K562 (cell line): Measurements from ENCODE around the gene ITGAD.

Experiments
- FOXP1 ChIP-seq: sonication (generic); formaldehyde crosslinking; IDR thresholded peaks from 2 replicates; pipeline ENCODE4 v1.8.0; 2022; ENCODE audit warnings: mild to moderate bottlenecking, missing genetic modification reagents
- HINFP ChIP-seq: fragments of 450-650 bp; conservative IDR thresholded peaks from 2 replicates; pipeline ENCODE4 v1.6.1; 2016; ENCODE audit warnings: missing genetic modification characterization, low read depth, mild to moderate bottlenecking, control low read depth, missing compliant biosample characterization
- MAZ ChIP-seq, 2 experiments: fragments of 450-650 bp in 1 of 2; sonication (generic) in 1 of 2; formaldehyde crosslinking; IDR thresholded peaks in 1 of 2; conservative IDR thresholded peaks in 1 of 2; 2 replicates each; pipeline versions ENCODE4 v1.4.0 to v1.5.0; 2020; ENCODE audit warnings: mild to moderate bottlenecking in 1 of 2, missing genetic modification reagents in 1 of 2
- POLR2A ChIP-seq: fragments of 450-650 bp; conservative IDR thresholded peaks from 2 replicates; pipeline ENCODE4 v1.6.1; 2016

DNA sequence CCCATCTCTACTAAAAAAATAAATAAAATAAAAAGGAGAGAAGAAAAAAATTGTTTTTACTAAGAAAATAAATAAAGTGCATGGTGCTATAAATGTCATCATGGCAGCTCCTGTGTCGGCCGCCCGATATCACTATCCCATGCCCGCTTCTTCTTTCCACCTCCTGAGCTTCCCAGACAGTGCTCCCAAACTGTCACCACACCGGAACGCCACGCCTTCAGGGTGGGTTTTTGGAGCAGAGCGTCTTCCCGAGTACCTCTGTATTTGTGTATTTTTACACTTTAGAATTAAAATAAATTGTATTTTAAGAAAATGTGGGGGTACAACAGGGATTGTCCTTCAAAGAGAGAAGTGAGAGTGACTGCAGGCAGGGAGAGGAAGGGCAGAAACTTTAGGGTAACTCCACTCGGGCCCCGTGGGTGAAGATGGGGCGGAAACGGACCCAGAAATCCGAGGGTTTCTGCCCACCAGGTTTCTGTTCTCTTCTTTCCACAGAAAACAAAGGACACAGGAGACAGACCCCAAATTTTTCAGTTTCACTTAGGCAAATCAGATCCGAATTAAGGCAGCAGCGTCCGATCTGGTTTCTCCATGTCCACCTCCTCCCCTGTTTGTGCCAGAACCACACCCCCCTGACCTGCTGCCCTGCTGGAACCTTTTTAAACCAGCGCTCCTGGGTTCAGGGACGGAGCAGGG, 41.7 kb upstream of the ITGAD start:
- TF ChIP-seq FOXP1 (CRISPR knock-in tag) (no peak), MAZ (CRISPR knock-in tag; conservative IDR thresholded peaks at IDR 0.05 in 1 of 2, IDR thresholded peaks at IDR 0.05 in 1 of 2) (no peak), HINFP (tag) (no peak), POLR2A (no peak)
